Prostate gland (tissue), 1 donor: ENCODE measurements around the gene GMPR.

ENCODE experiments used
- POLR2A ChIP-seq: fragments of 450-650 bp; IDR thresholded peaks from one replicate; pipeline ENCODE4 v1.6.1; 2016; ENCODE audit warnings: antibody characterized with exemption, mild to moderate bottlenecking
- POLR2AphosphoS5 ChIP-seq: sonication (generic); formaldehyde crosslinking; IDR thresholded peaks from one replicate; pipeline ENCODE4 v1.6.1; 2017; ENCODE audit warnings: antibody characterized with exemption

DNA sequence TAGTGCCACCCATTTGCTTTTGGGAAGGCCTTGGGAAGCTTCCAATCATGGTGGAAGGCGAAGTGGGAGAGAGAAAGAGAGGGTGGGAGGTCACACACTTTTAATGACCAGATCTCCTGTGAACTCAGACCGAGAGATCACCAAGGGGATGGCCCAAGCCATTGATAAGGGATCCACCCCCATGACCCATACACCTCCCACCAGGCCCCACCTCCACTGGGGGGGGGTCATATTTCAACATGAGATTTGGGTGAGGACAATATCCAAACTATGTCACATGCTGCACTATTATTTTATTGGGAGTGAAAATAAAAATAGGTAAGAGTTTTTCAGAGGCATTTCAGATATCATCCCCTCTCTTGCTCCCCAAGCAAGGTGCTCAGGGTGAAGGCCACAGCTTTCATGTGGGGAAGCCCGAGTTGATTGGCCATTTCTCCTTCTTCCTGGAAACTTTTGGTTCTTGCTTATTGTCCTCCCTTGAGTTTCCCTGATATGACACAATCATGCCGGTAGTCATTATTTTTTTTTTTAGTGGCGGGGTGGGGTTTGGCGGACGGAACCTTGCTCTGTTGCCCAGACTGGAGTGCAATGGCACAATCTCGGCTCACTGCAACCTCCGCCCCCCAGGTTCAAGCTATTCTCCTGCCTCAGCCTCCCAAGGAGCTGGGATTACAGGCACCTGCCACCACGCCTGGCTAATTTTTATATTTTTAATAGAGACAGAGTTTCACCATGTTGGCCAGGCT is 15.2 kb downstream of the GMPR start:
- TF ChIP-seq POLR2AphosphoS5 (no peak), POLR2A (no peak)
